GM21423 (cell line): ENCODE data around the gene CYP24A1.

Experiments used
- ATAC-seq: cut with Tn5 transposase; IDR thresholded peaks from one replicate; pipeline ENCODE4 v1.9.1; 2021; ENCODE audit warnings: mild to moderate bottlenecking, moderate library complexity; ENCODE audit not compliant: unreplicated experiment

CYP24A1 gene

GRCh38 chr20:54203281-54203680 lies 29.5 kb upstream of the CYP24A1 start:
- ATAC-seq = no peak

DNA sequence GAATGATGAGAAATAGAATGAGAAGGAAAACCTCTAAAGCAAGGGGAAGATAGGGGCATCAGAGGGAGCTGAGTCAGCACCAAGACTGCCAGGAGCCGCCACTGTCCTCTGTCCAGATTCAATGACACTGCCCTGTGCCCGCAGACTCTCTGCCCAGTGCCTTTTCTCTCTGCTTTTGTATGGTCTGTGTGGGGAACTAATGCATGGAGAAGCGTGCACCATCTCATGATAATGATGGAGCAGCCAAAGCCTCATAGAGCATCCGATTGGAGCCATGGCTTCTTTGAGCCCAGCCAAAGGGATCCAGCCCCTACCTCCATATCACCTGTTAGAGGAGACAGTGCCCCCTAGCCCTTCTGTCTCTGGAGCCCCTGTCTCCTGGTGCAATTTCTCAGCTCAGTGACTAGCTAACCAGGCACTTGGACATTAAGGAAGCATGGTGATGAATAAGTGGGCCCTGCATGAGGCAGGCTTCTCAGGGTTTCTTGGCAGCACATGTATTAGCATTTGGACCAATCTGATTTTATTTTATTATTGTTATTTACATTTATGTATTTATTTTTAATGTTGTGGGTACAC lies 27.6 kb upstream of the CYP24A1 start:
- ATAC-seq = no peak

- no peak for ATAC-seq
These were observed 26.9 kb upstream of the CYP24A1 start for GRCh38 chr20:54200487-54201267.

DNA sequence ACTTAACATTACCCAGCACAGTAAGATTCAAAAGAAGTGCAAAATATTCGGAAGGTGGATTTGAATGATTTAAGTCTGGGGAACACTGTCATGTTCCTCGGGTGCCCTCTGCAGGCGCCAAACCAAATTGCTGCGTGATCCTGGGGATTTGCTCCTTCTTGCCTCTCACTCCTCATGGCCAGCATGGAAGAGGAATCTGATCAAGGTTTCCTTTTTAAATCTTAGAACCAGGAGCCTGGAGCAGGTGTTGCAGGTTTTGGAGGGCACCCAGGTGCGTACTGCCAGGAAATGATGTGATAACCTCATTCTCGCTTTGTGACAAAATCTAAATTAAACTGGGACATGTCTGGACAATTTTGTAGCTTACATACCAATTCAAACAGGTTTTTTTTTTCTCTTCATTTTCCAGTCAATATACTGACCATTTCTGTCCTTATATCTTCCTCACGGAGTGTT lies 26.0 kb upstream of the CYP24A1 start:
- ATAC-seq = no peak

GRCh38 chr20:54199283-54199682 lies 25.5 kb upstream of the CYP24A1 start:
- no peak for ATAC-seq

DNA sequence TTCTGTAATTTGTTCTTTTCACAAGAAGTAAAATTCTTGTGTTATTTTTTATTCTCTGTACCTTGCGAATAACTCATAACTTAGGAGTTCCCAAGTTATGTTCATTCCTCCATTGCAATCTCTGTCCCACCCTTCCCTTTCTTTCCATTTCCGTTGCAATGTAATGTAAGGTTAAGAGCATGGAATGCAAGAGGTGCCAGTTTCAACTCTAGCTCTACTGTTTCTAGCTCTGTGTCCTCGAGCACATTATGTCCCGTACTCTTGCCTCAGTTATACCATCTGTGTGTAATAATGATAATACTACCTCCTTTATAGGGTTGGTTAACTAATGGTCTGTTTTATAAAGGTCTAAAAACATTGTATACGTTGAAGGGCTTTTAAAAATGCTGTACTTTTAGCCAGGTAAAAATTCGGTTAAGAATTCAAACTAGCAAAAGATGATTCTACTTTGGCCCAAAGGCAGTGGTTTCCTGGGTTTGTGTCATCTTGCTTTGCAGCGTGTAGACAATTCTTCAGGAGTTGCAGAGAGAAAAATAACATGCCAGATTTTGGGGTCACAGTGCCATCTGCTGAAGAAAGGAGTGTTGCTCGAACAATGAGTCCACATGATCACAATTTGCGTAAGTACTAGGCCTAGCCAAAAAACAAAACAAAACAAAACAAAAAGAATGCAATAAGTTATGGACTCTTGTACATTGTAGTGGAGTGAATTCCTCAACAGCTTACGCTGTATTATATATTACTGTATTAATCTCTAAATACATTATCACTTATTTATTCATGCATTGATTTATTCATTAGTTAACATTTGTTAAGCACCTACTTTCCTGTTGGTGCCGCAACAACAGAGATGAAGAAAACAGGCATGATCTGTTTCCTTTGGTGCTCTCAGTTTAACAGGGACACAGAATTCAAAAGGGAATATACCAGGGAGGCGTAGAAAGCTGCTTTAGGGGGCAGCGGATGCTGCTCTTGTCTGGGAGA lies 24.1 kb upstream of the CYP24A1 start:
- ATAC-seq = no peak

DNA sequence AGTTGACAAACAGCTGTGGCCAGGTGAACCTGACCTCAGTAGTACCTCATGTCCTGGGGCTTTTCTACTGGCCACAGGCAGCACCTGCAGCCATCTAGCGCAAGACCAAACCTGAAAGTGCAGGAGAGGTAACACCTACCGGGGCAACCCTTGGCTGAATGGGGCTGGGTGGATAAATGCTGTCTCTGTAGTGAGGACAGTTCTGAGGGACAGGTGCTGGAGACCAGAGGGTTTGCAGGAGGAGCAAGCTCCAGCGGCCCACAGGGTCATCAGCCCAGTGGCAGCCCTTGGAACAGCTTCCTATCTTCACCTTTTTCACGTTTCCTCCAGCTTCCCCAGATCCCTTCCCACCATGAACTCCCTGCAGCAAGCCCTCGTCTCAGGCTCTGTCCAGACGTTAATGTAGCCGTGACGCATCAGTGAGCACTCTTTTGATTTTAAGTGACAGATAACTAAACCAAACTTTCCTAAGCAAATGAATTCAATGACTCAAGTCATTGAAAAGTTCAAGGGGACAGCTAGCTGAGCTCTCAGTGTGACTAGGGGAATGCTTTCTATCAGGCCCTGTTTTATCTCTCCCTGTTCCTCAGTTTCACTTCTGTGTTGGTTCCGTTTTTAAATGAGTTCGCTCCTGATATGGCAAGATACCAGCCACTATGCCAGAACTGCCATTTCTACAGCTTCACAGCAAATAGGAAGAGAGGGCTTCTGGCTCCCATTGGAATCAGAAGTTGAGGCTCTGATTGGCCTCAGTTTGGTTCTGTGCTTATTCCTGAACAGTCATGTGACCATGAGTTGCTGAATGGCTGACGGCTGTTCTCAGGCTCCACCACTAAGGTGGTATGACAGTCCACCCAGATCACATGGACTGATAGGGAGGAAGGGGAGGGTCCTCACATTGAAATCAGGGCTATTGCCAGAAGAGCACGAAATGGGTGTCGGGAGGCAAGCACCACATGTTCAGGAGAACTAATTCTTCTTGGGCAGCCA lies 22.0 kb upstream of the CYP24A1 start:
- ATAC-seq = no peak

- ATAC-seq = no peak
These were observed 21.1 kb upstream of the CYP24A1 start for GRCh38 chr20:54194724-54195438.

GRCh38 chr20:54193817-54194216 lies 20.0 kb upstream of the CYP24A1 start:
- no peak for ATAC-seq

DNA sequence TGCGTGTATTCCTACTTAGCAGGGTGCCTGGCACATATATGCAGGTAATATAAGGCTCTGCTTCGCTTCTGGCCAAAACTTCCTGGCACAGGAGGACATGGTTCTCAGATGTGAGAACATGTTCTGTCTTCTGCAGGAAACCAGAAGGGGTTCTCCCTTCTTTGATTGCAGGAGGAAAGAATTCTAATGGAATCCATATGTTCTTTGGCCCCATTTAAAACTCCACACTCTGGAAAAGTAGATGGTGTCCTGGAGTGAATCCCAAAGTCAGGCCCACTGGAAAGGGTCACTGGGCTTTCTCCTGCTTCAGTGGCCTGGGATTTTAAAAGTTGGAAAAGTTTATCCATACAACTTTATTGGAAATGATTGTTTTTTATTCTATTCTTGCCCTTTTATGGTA lies 16.4 kb upstream of the CYP24A1 start:
- no peak for ATAC-seq

DNA sequence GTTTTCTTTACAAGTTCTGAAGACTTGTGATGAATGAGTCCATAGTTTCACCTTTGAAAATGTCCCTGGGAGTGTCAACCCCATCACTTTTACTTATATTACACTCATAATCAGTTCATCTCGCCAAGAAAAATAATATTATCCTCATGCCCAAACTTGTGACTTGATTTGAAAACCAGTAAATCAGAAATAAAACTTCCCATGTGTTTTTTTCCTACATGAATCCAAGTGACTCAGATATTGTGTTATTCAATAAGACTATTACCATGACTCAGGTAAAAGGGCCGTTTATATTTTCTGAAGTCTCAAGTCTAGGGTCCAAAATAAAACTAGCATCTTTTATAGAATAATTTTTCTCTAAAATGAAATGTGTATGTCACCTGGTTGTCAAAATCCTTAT lies 15.8 kb upstream of the CYP24A1 start:
- no peak for ATAC-seq

DNA sequence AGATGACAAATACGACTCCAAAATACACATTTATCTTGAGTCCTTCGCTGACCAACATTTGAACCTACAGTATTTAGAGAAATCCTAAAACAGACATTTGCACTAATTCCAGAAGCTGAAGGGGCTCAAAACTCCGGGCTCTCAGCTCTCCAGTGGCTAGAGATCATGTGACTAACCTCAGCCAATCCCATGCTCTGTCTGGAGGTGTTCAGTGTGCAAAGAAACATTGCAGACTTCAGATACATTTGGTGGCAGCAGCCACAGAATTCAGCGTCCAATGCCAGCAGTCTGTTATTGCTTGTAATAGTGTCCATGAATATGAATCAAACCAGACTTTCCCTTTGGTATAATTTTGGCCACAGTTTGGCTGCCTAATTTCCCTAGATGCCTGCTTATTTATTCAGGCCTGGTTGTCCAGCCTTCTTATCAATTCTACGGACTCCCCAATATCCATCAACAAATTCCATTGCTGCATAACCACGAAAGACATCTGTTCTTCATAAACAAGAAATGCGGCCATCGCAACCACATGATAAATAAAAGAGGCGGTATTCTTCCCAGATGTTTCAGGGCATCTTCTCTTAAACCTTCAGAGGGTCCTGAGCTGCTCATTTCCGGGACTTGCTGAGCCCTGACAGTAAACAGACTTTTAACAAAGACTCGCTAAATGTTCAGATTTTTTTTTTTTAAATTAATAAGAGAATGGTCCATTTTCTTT lies 14.5 kb upstream of the CYP24A1 start:
- no peak for ATAC-seq

DNA sequence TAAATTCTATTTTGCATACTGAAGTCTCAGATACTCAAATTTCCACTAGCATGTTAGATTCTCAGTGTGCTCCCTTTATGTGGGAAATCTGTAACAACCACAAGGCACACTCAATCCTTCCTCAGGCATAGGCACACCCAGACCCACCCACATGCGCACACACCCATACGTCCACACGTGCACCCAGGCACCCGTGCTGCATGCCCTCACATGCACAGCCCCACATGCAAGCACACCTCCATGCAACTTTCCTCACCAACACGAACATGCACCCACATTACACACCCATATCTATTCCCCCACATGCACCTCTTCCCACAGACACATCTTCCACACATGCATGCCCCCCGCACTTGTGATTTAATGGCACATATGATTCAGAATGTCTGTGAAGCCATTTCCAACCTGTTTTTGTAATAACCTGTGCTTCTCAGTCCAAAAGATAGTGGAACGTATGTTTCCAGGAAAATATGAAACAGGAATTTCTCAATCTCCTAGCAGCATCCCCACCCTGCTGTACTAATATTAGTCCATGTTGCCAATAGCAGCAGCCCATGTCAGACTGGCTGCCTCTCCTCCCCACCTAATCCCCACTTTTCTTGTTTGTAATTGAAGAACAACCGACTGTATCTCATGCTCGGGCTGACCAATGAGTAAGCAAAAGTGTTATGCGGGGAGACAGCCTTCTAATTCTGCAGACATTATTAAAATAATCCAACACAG lies 11.3 kb upstream of the CYP24A1 start:
- ATAC-seq = no peak

GRCh38 chr20:54184071-54184470 lies 10.3 kb upstream of the CYP24A1 start:
- no peak for ATAC-seq

DNA sequence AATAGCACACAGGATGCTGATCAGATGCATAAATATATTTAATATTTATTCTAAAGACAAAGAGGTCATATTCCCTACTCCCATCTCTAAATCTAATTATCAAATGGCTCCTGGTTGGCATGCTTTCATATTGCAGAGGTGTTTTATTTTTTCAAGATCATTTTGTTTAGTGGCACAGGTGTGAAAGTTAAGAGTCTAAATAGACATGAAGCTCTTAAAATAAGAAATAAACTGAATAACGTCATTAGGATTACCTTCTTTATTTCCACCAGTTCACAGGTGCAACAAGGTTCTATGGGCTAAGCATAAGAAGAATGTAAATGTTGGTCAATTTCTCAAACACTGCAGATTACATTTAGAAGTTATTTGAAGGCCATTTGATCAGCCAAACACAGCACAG lies 7.1 kb upstream of the CYP24A1 start:
- no peak for ATAC-seq

DNA sequence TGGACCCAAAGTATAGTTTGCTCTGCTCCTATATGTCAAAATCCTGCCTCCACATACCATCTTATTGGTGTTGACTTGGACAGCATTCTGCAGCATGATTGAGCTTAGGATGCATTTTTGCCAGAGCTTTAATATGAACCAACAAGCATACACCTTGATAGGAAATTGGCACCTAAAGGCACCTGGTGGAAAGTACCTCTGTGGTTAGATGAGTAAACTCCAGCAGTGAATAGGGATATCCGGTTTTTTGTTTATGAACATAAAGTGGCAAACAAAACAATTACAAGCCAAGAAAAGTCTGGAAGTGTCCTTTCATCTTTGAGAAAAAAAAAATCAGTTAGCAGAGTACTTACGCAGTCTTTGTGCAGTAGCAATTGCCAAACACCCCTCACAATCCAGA lies 6.2 kb upstream of the CYP24A1 start:
- no peak for ATAC-seq

- no peak for ATAC-seq
These were observed 4.5 kb upstream of the CYP24A1 start for GRCh38 chr20:54178256-54178655.

DNA sequence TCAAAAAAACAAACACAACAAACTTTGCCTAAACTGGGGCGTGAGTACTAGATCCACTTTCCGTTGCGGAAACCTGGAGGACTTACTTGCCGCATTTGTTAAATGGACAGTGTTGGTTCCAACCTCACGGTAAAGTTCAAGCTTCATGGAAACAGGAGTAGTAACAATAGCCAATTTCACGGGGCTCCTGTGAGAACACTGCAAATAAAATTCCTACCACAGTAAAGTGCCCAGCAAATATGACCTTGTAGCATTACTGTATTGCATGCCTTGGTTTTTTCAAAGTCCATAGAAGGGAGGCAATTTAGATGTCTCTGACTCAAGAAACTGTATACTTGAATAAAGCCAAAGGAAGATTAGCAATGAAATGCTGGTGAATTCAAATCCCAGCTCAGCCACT lies 3.6 kb upstream of the CYP24A1 start:
- ATAC-seq = no peak
